Measurements from ENCODE around the gene TBC1D2B. TPM values are rescaled to one million over a fixed set of nuclear protein-coding genes. Genes with fewer than 3 reads are reported as not detected.

TBC1D2B gene
- total RNA-seq, 2 donors from 2014 or later: 35.6 to 42.3 TPM

- ATAC-seq: peak; percentile 45
- Histone ChIP-seq H3K4me1 (peaks cover 16% of the 10 kb centered on the region), H3K4me3 (no peak overlapping the region), H3K9me3 (no peaks in the 10 kb centered on the region), H3K27me3 (no peaks in the 10 kb centered on the region), H3K27ac (no peak overlapping the region), H3K36me3 (replicated peaks in 1 of 2; ENCODE audit: insufficient read depth in 1 of 2, low read depth in 2 of 2) (no peaks in the 10 kb centered on the region)
- no peak for TF ChIP-seq CTCF (IDR thresholded peaks at IDR 0.05)
- no peak for TF ChIP-seq POLR2A (IDR thresholded peaks at IDR 0.05)
- 60 to 85% methylated on average over 5 of the region's 5 CpGs for WGBS, 2 donors
- intact Hi-C loops (cut with DNase I): no loop called here
- peak in 2 of 4 donors; percentile 4 to 25 for DNase-seq
Measured at GRCh38 chr15:78093242-78094020, 15.9 kb upstream of the TBC1D2B start.

DNA sequence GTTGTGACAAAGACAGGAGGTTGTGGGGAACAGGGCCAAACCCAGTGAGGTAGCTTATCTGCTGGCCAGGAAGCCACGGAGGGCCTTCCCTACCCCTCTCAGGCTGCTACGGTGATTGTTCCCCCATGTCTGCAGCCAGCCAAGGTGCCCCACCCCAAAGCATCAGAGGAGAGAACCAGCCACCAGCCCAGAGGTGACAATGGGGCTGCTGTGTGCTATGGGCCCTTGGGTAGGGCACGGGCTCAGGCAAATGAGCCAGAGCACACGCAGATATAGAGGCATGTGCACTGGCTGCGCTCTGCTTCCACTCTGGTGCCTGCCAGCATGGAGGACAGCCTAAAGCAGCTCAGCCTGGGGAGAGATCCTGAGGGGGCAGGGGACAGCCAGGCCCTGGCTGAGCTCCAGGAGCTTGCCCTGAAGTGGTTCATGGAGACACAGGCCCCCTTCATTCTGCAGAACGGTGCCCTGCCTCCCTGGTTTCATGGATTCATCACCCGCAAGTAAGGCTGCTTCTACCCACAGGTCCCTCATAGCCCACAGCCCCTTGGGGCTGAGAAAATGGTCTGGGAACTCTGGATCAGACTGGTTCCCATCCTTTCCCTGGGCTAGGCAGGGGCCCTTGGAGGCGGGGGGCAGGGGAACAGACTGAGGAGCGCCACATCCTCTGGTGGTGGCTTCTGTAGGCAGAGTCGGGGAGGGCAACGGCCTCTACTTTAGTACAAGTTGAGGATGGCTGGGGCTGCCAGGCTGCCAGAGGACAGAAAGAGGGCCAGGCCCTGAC lies 14.9 kb upstream of the TBC1D2B start, which contains the start of gene SH2D7:
SH2D7 (plus strand) TSS at position 301 of the 781 bp plus-strand sequence; CDS start at position 325, 24 bp downstream.
- DNase-seq: peak in 1 of 4 donors; percentile 9
- Histone ChIP-seq H3K27ac (no peak within 1 kb of the TSS), H3K36me3 (replicated peaks in 1 of 2; ENCODE audit: insufficient read depth in 1 of 2, low read depth in 2 of 2) (no peaks in the 10 kb centered on the region), H3K9me3 (no peaks in the 10 kb centered on the region), H3K4me3 (no peak within 1 kb of the TSS), H3K27me3 (no peaks in the 10 kb centered on the region), H3K4me1 (peaks cover 19% of the 10 kb centered on the region)
- WGBS, 2 donors: 70 to 87% methylated on average over 3 to 11 of the region's 11 CpGs
- peak; percentile 12 for ATAC-seq
- TF ChIP-seq CTCF (IDR thresholded peaks at IDR 0.05): no peak
- no peak for TF ChIP-seq POLR2A (IDR thresholded peaks at IDR 0.05)
- intact Hi-C loops (cut with DNase I): no loop called here

GRCh38 chr15:78090422-78091063 lies 13.0 kb upstream of the TBC1D2B start:
- Histone ChIP-seq H3K4me1 (peaks cover 19% of the 10 kb centered on the region), H3K27ac (no peak overlapping the region), H3K27me3 (no peaks in the 10 kb centered on the region), H3K4me3 (no peak overlapping the region), H3K9me3 (no peaks in the 10 kb centered on the region), H3K36me3 (replicated peaks in 1 of 2; ENCODE audit: insufficient read depth in 1 of 2, low read depth in 2 of 2) (no peaks in the 10 kb centered on the region)
- ATAC-seq (no peak), DNase-seq (no peak)
- TF ChIP-seq POLR2A (IDR thresholded peaks at IDR 0.05): no peak
- no peak for TF ChIP-seq CTCF (IDR thresholded peaks at IDR 0.05)
- intact Hi-C loops (cut with DNase I): no loop called here
- 91% methylated on average over 3 of the region's 3 CpGs for WGBS, 2 donors

DNA sequence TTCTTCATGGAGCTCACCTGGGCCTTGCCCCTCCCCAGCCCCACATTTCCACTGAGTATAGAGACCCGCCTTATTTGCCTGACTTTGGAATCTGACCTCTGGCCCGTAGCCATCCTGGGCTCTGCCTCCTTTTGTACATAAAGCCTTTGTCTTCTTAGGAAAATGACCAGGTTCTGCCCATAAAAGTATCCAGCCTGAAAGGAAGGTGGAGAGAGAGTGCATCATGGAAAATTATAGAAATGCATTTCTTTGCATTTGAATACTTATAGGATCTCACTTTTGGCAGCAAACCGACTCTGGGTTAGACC lies 11.2 kb upstream of the TBC1D2B start:
- Histone ChIP-seq H3K27me3 (no peaks in the 10 kb centered on the region), H3K9me3 (no peaks in the 10 kb centered on the region), H3K4me1 (peaks cover 19% of the 10 kb centered on the region), H3K27ac (peak overlapping the region in 1 of 4 donors; percentile 13), H3K36me3 (replicated peaks in 1 of 2; ENCODE audit: insufficient read depth in 1 of 2, low read depth in 2 of 2) (no peaks in the 10 kb centered on the region), H3K4me3 (no peak overlapping the region)
- 26 to 40% methylated on average over 3 of the region's 3 CpGs for WGBS, 2 donors
- peak; percentile 31 for ATAC-seq
- intact Hi-C loops (cut with DNase I): no loop called here
- peak in 3 of 4 donors; percentile 47 to 71 (median 51) for DNase-seq
- TF ChIP-seq POLR2A (IDR thresholded peaks at IDR 0.05) (no peak), CTCF (IDR thresholded peaks at IDR 0.05) (no peak)

Measured in body of pancreas (tissue), 4 donors.